ENCODE data around the gene GRAMD2A.
"Not testable (repeated sequence)": the region's sequence is repeated elsewhere in the genome, so short reads cannot be mapped to it uniquely, and the experiment has no call there.

GRAMD2A gene

DNA sequence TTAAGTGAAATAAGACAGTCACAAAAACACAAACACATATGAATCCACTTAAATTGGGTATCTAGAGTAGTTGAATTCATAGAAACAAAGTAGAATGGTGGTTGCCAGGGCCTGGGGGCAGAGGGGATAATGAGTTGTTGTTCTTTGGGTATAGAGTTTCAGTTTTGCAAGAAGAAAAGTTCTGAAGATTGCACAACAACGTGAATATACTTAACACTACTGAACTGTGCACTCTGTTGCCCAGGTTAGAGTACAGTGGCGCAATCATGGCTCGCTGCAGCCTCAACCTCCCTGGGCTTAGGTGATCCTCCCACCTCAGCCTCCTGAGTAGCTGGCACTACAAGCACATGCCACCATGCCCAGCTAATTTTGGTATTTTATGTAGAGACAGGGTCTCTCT lies 14.9 kb downstream of the GRAMD2A start:
- DNase-seq, result no peak

DNA sequence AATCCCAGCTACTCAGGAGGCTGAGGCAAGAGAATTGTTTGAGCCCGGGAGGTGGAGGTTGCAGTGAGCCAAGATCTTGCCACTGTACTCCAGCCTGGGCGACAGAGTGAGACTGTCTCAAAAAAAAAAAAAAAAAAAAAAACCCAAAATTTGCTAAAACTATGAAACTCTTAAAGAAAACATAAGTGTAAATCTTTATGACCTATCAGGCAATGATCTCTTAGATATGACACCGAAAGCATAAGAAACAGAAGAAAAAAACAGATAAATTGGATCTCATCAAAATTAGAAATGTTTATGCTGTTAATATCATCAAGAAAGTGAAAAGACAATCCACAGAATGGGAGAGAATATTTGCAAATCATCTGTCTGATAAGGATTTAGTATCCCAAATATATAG lies 15.3 kb downstream of the GRAMD2A start:
- no peak for DNase-seq

DNA sequence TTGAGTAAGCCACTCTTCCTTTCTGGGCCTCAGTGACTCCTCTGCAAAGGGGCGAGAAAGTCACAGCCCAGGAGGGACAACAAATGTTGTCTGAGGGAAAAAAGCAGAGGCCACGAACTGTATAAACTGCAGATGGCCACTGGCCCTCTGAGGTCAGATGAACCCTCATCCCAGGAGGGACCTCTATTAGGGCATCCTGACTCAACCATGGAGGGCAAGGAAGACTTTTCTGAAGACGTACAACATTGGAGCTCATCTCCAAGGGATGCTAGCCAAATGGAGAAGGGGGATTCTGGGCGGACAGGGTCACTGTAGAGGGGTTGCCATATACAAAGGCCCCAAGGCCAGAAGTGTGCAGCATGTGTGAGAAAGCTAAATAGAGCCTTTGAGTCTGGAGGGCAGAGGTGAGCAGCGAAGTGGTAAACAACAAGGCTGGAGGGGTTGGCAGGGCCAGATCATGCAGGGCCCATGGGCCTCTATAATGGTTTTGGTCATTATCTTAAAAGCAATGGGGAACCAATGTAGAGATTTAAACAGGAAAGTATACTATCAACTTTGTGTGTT lies 16.7 kb downstream of the GRAMD2A start:
- DNase-seq, result no peak

DNA sequence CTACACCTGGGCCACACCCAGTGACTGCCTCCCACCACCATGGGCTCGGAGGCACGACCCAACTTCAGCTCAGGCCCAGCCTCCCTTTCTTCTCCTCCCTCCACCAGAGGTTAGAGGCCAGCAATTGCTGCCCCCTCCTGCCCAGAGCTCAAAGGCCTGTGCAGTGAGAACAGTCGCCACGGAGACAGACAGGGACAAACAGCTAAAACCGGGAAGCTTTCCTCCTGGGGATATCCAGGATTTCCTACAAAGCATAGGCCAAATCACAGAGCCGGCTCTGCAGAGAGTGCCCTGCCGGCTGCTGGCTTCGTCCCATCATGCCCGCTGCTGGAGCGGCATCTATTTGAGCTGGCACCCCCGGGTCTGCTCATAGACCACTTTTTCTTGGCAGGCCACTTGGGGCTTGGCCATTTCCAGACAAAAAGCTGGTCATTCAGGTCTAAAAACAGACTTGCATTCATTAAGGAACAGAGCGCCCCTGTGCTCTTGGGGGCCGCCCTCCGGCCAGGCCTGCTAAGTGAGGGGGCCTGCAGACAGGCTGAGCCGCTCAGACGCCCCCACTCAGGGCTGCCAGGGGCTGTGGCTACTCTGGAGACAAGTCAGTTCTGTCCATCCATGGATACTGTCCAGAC lies 17.5 kb downstream of the GRAMD2A start:
- no peak for DNase-seq

DNA sequence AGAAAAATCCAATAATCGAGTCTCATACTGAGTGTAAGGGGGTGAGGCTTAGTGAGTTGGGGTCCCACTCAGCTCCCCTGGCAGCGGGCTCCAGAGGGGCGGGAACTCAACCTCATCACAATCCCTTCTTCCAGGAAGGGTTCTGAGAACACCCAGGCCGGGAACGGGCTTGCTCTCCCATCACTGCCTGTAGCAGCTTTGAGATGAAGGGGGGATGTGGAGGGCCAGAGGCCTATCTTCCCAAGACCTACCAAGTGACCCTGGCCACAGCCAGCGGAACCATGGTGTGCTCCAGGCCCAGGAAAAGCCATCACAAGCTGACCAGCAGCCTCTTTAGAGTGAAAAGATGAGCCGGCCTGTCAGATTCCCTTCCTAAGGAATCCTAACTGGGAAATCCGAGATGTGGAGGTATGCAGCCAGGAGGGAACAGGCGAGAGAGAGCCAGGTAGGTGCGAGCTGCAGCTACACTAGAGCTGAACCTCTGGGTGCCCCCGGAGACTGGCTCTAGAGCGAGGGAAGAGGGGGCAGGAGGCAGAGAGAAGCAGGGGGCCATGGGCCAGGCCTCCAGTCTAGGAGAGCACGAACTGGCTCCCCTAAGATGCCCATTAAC lies 18.5 kb downstream of the GRAMD2A start:
- no peak for DNase-seq

DNA sequence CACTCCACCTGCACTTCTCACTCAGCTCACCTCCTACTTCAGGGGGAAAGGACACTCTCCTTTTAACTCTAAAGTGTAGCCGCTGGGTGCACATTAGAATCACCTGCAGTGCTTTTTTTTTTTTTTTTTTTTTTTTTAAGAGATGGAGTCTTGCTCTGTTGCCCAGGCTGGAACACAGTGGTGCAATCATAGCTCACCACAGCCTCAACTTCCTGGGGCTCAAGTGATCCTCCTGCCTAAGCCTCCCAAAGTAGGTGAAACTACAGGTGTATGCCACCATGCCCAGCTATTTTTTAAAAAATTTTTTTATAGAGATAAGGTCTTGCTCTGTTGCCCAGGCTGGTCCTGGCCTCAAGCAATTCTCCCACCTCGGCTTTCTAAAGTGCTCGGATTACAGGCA lies 20.8 kb downstream of the GRAMD2A start:
- DNase-seq, result no peak

DNA sequence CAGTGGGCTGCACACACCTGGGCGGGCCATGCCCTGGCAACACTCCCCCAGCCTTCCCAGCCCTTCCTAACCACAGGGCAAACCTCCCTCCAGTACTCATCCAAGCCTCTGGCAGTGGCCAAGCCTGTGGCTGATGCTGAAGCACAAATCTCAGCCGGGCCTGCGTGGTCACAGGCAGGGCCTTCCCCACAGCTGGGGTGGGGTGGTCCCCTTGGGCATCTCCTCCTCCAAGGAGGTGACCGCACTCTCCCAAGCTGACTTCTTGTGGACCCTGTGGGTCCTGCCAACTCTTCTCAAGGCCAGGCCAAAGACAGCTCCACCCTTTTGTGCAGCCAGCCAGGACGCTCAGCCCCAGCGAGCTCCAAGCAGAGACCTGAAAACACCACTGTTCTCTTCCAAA lies 21.4 kb downstream of the GRAMD2A start:
- no peak for DNase-seq

DNA sequence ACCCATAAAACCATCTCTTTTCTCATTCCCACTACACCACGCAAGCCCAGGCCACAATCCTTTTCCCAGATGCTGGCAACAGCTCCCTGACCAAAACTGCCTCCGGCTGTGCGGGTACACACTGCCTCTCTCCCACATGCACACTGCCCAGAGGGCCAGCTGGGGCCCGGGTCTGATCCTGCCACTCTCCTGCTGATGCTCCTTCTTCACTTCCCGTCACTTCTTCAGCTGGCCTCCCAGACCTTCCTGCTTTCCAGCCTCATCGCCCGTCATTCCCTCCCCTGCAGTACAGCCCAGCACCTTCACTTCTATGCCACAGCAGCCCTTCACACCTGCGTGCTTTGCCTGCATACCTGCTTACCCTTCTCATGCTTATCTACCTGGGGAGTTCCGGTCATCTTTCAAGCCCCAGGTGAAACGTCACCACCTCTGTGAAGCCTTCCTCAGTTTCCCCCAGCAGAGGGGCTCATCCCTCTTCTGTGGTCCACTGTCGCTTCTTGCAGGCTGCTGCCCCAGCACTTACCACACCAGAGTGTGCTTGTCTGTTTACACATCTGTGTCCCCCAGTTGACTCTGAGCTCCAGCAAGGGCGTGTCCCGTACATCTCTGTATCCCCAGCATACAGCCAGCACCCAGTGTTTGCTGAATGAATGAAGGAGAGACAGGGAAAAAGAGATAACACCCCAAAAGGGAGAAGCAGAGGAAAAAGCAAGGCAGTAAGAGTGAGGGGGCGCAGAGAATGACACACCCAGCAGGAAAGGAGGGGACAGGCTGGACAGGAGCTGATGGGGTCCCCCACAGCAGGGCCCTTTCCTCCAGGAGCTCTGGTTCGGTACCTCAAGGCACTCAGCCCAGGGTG lies 22.2 kb downstream of the GRAMD2A start:
- no peak for DNase-seq

DNA sequence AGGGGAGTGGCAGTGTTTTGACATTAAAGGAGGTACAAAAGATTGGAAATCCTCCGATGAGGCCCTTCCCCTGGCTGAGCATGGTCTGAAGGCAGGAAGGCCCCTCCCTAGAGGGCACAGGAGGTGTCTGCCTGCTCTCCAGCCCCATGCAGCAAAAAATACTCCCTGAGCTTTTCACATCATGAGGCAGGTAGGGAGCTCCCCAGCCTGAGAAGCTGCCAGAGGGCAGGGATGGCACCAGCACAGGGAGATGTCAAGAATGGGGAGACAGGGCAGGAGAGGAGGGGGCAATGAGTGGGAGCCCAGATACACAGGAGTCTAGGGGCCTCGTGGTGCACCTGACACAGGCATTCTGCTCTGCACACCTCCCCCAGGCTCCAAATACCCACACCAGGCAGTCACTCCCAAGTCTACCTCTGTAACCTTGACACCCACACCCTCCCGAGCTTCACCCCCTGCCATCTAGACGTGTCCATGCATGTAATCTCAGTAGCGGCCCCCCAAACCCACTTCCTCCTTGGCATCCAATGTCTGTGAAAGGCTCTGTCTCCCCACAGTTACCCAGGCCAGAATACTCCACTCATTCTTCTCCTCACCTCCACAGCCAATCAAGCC lies 22.9 kb downstream of the GRAMD2A start:
- no peak for DNase-seq

DNA sequence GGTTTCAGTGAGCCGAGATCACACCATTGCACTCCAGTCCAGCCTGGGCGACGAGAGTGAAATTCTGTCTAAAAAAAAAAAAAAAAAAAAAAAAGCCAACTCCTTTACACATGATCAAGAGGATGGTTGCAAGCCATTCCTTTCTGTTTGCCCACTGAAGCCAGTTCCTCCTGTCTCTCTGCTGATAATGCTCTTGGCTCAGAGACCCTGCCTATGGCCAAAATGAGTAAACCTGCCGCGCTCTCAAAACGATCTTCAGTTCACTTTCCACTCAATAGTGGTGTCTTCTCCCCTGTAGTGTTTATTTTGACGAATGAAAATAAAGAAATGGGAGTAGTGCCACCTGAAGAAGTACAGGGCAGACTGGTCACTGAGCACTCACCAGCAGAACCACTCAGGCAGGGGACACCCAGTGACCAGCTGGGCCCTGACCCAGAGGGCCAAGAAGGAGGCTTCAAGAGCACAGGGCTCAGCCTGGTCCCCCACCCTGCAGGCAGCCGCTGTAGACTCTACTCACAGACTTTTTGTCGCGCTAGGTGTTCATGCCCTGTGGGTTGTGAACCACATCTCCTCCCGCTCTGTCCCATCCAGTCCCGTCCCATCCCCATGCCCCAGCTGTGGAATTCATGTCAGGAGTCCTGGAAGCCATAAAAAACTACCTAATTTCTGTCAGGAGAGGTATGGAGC lies 23.6 kb downstream of the GRAMD2A start:
- no peak for DNase-seq

DNA sequence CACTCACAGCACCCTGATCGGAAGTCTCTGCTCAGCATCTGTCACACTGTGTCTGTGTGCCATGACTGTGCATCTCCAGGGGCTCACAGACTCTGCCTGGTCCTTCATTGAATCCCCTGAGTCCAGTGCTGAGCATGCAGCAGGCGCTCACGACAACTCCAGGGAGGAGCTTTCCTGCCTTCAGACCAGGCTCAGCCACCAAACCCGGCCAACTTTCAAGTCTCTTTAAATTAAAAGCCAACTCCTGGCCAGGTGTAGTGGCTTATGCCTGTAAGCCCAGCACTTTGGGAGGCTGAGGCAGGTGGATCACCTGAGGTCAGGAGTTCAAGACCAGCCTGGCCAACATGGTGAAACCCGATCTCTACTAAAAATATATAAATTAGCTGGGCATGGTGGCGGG lies 24.2 kb downstream of the GRAMD2A start:
- DNase-seq, result no peak

DNA sequence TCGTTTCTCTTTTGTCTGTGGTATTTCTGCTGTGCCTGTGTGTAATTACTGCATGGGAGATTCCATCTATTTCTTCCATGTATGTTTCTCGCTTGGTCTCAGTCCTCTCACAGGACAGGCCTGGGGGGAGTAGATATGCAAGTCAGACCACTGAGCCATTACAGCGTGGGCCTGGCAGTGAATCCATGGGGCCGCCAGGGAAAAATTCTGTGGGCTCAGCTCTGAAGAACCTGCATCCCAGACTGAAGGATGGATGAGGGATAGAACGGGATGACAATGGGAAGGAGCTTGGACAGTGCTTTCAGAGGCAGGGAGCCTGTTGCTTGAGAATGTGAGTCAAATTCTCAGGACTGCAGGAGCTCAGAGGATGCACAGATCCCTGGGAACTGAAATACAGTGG lies 24.8 kb downstream of the GRAMD2A start:
- no peak for DNase-seq

DNA sequence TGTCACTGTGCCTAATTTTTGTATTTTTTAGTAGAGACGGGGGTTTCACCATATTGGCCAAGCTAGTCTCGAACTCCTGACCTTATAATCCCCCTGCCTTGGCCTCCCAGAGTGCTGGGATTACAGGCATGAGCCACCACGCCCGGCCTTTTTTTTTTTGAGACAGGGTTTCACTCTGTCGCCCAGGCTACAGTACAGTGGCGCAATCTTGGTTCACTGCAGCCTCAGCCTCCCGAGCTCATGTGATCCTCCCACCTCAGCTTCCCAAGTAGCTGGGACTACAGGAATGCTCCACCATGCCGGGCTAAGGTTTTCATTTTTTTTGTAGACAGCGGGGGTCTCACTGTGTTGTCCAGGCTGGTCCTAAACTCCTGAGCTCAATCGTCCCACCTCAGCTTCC lies 25.6 kb downstream of the GRAMD2A start:
- not testable (repeated sequence) for DNase-seq

DNA sequence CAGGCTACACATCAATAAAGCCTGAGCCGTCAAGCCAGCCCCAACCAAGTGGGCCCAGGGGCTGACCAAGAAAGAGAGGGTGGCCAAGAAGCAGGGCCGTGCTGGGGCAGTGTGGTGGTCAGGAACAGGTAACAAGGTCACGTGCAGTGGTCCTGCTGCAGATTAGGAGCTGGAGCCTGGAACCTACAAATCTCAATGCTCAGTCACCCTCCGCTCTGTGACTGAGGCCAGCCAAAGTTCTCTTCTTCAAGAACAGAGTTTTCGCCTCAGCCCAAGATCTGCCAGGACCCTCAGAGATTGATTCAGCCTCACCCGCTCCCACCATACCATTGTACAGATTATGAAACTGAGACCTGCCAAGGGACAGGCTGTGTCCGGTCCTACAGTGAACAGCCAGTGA lies 26.9 kb downstream of the GRAMD2A start:
- DNase-seq, result no peak

DNA sequence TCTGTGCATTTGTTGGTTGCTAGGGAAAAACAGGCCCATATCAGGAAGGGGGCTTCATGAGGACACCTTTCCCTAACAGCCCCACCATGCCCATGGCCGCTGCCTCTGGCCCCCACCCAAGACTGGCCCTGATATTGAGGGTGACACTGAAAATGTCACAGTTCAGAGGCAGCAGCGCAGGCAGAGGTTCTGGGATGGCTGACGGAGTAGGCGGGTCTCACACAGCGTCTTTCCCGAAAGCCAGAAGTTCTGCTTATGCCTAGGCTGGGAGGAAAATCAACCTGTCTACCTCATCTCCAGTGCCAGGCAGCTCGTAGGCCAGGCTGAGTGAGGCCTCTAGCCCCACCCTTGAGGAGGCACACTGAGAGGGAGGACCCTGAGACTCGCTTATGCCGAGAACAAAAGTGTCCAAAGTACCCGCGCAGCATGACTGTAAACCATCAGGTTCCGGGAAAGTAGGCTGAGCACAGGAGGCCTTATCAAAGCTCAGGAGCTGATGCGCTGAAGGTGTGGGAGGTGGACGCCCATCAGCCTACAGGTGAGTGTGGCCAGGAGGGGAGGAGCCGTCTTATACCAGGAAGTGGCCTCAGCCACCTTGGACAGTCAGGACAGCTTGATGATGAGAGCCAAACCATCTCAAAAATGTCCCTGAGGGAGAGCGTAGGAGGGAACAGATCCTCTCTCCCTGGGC lies 27.5 kb downstream of the GRAMD2A start:
- no peak for DNase-seq

DNA sequence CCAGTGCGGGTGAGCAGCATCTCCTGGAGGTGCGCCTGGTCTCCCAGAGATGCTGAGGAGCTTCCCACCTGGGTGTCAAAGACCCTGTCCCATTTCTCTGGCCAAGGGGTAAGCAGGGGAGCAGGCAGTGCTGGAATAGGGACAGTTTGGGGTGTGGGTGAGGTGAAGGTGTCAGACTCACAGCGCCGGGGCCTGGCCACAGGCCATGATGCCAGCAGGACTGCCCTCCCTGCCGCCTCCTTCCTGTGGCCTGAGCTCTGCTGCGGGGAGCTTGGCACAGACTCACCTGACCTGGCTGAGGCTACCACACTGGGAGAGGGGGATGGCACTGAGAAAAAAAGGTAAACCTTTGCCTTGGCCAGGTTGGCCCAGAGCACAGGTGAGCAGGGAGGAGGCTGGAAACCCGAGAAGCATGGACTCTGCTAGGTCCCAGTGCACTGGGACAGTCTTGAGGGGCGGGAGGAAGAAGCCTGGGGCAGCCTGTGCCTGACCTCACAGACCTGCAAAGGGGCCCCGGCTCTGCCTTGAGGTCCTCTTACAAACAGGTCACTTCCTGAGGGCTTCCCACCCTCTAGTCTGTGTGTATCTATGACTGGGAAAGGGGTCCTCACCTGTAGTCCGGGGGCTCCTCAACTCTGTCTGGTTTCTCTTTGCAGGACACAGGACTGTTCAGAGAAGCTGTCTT lies 28.2 kb downstream of the GRAMD2A start:
- no peak for DNase-seq

DNA sequence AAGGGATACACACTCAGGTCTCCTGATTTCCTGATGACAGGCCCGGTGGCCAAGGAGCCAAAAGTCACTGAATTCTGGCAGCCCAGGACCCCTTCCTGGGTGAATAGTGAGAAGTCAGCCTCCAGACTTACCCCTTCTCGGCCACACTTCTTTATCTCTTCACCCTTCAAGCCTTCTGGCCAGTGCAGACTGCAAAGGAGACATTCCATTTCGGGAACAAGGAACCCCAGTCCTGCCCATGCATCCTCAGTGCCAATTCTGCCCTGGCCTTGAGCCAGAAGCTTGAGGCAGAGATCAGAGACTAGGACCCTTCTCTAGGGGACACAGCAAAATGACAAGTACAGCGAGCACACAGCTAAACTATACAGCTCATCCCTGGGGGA lies 28.8 kb downstream of the GRAMD2A start:
- DNase-seq, result no peak

DNA sequence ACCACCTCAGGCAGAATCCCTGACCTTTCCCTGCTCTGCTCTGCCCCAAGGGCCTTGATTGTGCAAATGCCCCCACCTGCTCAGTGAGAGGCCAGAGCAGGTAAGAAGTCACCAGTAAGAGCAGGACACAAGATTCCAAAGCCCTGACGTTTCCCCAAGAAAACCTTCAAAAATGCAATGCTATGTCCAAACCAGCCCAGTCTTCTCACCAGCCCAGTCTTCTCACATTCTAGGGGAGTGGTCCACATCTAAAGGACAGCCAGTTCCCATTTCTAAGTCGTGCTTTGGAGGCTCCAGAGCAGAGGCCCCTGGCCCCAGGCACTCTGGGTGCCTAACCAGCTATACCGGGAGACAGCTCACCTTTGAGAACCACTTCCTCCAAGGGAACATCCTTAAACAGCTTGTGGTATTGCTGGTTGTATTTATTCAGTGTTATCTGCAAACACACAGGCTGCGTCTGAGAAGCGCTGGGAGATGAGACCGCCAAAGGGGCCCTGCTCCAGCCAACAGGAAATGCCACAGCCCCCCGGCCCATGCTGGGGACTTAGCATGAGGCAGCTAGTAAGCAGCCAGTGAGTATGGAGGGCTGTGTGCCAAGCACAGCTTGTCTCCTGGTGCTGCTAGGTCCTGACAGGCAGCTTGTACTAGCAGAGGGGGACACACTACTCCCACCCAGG lies 29.3 kb downstream of the GRAMD2A start:
- DNase-seq, result no peak

DNA sequence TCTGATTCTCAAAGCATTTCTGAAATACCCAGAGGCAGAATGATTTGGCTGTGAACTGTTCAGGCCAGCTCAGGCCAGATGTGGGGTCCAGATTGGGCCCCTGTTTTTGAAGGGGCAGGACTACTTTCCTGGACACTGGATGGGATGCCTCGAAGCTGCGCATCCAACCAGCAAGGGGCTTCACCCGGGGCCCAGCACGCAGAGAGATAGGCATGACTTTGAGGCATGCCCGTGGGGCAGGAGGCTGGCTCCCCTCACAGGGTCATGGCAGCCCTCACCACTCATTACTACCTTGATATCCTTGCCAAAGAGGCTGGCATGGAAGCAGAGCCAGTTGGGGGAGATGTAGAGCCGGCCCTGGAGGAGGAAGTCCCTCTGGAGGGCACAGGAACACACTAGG lies 30.1 kb downstream of the GRAMD2A start:
- DNase-seq, result no peak

DNA sequence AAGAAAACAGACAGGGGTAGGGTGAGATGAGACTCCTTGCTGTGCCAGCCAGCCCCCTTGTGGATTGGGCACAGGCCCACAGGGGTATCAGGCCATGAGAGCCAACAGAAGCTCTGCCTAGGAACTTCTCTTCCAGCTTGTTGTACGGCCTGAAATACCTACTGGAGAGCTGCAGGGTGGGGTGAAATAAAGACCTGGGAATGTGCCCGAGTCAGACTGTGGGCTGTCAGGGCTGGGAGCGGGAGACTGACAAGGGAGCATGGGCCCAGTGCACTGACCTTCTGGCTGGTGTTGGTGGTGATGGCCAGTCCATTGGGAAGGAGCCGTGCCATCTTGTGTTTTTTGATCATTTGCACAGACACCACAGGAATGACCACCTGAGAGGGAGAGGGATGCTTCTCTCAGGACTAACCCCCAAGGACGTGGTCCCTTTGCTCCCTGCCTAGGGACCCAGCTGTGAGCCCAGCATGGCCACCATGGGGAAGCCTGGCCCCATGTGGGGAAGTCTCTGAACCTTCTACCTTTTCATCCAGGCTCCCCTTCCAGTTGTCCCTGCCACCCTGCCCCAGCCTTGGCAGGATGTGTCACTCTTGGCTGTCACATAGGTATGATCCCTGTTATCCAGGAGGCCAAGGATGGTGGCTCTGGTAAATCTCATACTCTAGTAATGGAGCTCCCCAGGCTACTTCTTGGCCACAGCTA lies 30.7 kb downstream of the GRAMD2A start:
- no peak for DNase-seq
